ENCODE measurements around the gene AVL9. TPM values are rescaled to one million over a fixed set of nuclear protein-coding genes. Genes with fewer than 3 reads are reported as not detected.
A peak's percentile ranks its signal among the peaks of the same experiment; 100 is the strongest.

Gene AVL9
- total and polyA plus RNA-seq, 9 of the 15 experiments (the other 6 are each of a cell fraction or from before 2014, with no cell fraction given): 6.4 to 66.2 (median 30.1) TPM

DNA sequence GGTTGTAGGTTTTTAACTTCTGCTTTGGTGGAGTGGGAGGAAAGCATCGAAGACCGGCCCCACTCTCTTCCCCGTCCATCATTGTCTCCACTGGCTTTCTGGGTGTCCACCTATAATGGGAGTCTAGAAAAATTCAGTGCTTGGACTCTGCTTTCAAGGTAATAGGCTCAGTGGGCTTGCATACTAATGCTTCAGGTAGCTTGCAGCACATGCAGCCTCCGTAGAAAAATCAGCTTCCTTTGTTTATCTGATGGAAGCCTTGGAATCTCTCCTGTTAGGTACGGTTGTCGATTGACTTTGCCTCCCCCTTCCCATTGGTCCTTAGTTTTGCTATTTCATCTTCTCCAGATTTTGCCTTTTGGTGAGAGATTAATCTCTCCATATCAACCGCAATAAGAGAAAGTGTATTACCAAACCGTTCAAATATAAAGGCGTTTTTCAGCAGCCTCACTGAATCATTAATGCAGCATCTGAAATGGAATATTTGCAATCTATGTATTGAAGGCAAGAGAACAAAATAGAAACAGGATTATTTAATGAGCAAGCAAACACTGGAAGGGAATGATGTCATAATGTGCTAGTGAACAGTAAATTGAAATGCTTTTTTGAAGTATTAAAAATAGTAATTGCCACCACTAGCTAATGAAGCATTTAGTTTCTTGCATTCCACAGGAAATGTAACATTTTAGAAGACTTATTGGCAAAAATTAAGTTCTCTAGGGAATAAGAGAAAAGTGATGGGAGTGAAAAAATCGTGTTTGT lies 944 bp downstream of the AVL9 start (continued):
- TF ChIP-seq MYC (IDR thresholded peaks at IDR 0.05; ENCODE audit: low read depth, low read length): peak; percentile 33; the same call in 1 of the 2 replicates
- no peak for TF ChIP-seq MYC (CRISPR knock-in tag; IDR thresholded peaks at IDR 0.05; ENCODE audit: borderline replicate concordance, low read depth)
- peak; percentile 13 for TF ChIP-seq NFYB (IDR thresholded peaks at IDR 0.05; ENCODE audit: extremely low read depth, insufficient read length)
- no peak for TF ChIP-seq COPS2 (conservative IDR thresholded peaks at IDR 0.05)
- peak in 1 of 2 experiments; percentile 49; a peak in 1 of 4 replicates for TF ChIP-seq MLLT1 (IDR thresholded peaks at IDR 0.05)
- TF ChIP-seq BACH1 (tag; IDR thresholded peaks at IDR 0.05): 0 out of 2 replicates have a peak, but pooled peaks have one; percentile 21
- no peak for TF ChIP-seq E2F8 (IDR thresholded peaks at IDR 0.05; ENCODE audit: low read depth, partially characterized antibody)
- no peak for TF ChIP-seq ATF2 (CRISPR knock-in tag; IDR thresholded peaks at IDR 0.05)
- no peak for TF ChIP-seq NR2C2 (CRISPR knock-in tag; IDR thresholded peaks at IDR 0.05)
- peak; percentile 29; the same call in 1 of the 2 replicates for TF ChIP-seq NR2C2 (tag; IDR thresholded peaks at IDR 0.05)
- no peak for TF ChIP-seq FOXJ2 (tag; IDR thresholded peaks at IDR 0.05)
- TF ChIP-seq MEF2D (tag; conservative IDR thresholded peaks at IDR 0.05; ENCODE audit: low read depth): no peak
- TF ChIP-seq JUN (IDR thresholded peaks at IDR 0.05; ENCODE audit: borderline replicate concordance, low read depth, low read length): no peak
- TF ChIP-seq JUN (CRISPR knock-in tag; IDR thresholded peaks at IDR 0.05; ENCODE audit: borderline replicate concordance): no peak
- no peak for TF ChIP-seq RBBP5 (IDR thresholded peaks at IDR 0.05; ENCODE audit: borderline replicate concordance, insufficient read depth, low read length, poor library complexity, severe bottlenecking)
- TF ChIP-seq, protein P1, sequence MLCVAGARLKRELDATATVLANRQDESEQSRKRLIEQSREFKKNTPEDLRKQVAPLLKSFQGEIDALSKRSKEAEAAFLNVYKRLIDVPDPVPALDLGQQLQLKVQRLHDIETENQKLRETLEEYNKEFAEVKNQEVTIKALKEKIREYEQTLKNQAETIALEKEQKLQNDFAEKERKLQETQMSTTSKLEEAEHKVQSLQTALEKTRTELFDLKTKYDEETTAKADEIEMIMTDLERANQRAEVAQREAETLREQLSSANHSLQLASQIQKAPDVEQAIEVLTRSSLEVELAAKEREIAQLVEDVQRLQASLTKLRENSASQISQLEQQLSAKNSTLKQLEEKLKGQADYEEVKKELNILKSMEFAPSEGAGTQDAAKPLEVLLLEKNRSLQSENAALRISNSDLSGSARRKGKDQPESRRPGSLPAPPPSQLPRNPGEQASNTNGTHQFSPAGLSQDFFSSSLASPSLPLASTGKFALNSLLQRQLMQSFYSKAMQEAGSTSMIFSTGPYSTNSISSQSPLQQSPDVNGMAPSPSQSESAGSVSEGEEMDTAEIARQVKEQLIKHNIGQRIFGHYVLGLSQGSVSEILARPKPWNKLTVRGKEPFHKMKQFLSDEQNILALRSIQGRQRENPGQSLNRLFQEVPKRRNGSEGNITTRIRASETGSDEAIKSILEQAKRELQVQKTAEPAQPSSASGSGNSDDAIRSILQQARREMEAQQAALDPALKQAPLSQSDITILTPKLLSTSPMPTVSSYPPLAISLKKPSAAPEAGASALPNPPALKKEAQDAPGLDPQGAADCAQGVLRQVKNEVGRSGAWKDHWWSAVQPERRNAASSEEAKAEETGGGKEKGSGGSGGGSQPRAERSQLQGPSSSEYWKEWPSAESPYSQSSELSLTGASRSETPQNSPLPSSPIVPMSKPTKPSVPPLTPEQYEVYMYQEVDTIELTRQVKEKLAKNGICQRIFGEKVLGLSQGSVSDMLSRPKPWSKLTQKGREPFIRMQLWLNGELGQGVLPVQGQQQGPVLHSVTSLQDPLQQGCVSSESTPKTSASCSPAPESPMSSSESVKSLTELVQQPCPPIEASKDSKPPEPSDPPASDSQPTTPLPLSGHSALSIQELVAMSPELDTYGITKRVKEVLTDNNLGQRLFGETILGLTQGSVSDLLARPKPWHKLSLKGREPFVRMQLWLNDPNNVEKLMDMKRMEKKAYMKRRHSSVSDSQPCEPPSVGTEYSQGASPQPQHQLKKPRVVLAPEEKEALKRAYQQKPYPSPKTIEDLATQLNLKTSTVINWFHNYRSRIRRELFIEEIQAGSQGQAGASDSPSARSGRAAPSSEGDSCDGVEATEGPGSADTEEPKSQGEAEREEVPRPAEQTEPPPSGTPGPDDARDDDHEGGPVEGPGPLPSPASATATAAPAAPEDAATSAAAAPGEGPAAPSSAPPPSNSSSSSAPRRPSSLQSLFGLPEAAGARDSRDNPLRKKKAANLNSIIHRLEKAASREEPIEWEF (CRISPR knock-in tag; IDR thresholded peaks at IDR 0.05): no peak

Data from K562 (cell line).